Measurements from ENCODE around the gene BOK. TPM values are rescaled to one million over a fixed set of nuclear protein-coding genes. Genes with fewer than 3 reads are reported as not detected.
"Not testable (repeated sequence)": the region's sequence is repeated elsewhere in the genome, so short reads cannot be mapped to it uniquely, and the experiment has no call there.

BOK gene
- total RNA-seq, 3 donors from 2014 or later, result 6.7 to 25.5 (median 7.4) TPM

GRCh38 chr2:241568726-241569125 is 10.2 kb downstream of the BOK start:
- Histone ChIP-seq H3K9me3 (no peaks in the 10 kb centered on the region), H3K4me1 (ENCODE audit: low read depth) (no peaks in the 10 kb centered on the region), H3K36me3 (ENCODE audit: low read depth) (no peaks in the 10 kb centered on the region), H3K4me3 (no peak overlapping the region)
- intact Hi-C loops (cut with DNase I, micrococcal nuclease), result no loop called here
- DNase-seq (no peak), ATAC-seq (no peak)
- TF ChIP-seq, protein P1, sequence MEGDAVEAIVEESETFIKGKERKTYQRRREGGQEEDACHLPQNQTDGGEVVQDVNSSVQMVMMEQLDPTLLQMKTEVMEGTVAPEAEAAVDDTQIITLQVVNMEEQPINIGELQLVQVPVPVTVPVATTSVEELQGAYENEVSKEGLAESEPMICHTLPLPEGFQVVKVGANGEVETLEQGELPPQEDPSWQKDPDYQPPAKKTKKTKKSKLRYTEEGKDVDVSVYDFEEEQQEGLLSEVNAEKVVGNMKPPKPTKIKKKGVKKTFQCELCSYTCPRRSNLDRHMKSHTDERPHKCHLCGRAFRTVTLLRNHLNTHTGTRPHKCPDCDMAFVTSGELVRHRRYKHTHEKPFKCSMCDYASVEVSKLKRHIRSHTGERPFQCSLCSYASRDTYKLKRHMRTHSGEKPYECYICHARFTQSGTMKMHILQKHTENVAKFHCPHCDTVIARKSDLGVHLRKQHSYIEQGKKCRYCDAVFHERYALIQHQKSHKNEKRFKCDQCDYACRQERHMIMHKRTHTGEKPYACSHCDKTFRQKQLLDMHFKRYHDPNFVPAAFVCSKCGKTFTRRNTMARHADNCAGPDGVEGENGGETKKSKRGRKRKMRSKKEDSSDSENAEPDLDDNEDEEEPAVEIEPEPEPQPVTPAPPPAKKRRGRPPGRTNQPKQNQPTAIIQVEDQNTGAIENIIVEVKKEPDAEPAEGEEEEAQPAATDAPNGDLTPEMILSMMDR (IDR thresholded peaks at IDR 0.05), result no peak

- H3K36me3 ChIP-seq (ENCODE audit: low read depth), result peaks cover 3% of the 10 kb centered on the region
- peak in 2 of 3 donors; percentile 13 to 28 for DNase-seq
- H3K4me1 ChIP-seq (ENCODE audit: low read depth), result no peaks in the 10 kb centered on the region
- H3K9me3 ChIP-seq, result no peaks in the 10 kb centered on the region
- H3K4me3 ChIP-seq, result no peak overlapping the region
- no peak for ATAC-seq
- intact Hi-C loops (cut with DNase I, micrococcal nuclease), result no loop called here
- TF ChIP-seq, protein P1 (IDR thresholded peaks at IDR 0.05), result no peak
These were observed 11.3 kb downstream of the BOK start for GRCh38 chr2:241569831-241570281.

GRCh38 chr2:241570961-241571581 is 12.5 kb downstream of the BOK start:
- peak in 2 of 3 donors; percentile 17 to 28 for DNase-seq
- intact Hi-C loops (cut with DNase I, micrococcal nuclease), result no loop called here
- Histone ChIP-seq H3K4me1 (ENCODE audit: low read depth) (no peaks in the 10 kb centered on the region), H3K36me3 (ENCODE audit: low read depth) (peaks cover 3% of the 10 kb centered on the region), H3K4me3 (no peak overlapping the region), H3K9me3 (no peaks in the 10 kb centered on the region)
- TF ChIP-seq, protein P1 (IDR thresholded peaks at IDR 0.05), result no peak
- no peak for ATAC-seq

- Histone ChIP-seq H3K4me1 (ENCODE audit: low read depth) (no peaks in the 10 kb centered on the region), H3K36me3 (ENCODE audit: low read depth) (peaks cover 3% of the 10 kb centered on the region), H3K9me3 (no peaks in the 10 kb centered on the region), H3K4me3 (no peak overlapping the region)
- ATAC-seq (no peak), DNase-seq (peak in 2 of 3 donors; percentile 8 to 40)
- intact Hi-C loops (cut with DNase I, micrococcal nuclease), result no loop called here
- TF ChIP-seq, protein P1 (IDR thresholded peaks at IDR 0.05), result no peak
These were observed 13.5 kb downstream of the BOK start for GRCh38 chr2:241571821-241572620.

DNA sequence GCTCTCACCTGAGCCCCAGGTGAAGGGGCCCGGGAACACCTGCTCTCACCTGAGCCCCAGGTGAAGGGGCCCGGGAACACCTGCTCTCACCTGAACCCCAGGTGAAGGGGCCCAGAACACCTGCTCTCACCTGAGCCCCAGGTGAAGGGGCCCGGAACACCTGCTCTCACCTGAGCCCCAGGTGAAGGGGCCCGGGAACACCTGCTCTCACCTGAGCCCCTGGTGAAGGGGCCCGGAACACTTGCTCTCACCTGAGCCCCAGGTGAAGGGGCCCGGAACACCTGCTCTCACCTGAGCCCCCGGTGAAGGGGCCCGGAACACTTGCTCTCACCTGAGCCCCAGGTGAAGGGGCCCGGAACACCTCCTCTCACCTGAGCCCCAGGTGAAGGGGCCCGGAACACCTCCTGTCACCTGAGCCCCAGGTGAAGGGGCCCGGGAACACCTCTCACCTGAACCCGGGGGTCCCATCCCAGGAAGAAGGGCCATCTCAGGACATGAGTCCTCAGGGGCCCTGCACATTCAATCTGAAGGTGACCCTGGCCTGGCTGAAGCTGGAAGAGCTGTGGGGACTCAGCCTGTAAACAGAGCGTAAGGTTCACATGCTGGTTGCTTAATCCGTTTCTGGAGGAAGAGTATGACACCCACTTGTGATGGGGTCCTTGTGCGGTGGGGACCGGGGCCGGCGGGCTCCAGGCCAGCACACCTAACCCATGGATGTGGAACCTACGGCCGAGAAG is 14.5 kb downstream of the BOK start:
- H3K4me1 ChIP-seq (ENCODE audit: low read depth); H3K4me3 ChIP-seq; intact Hi-C loops (cut with DNase I, micrococcal nuclease); ATAC-seq; H3K9me3 ChIP-seq; H3K36me3 ChIP-seq (ENCODE audit: low read depth): not testable (repeated sequence)
- DNase-seq, result peak in 1 of 3 donors; percentile 28
